22Rv1 (cell line): ENCODE results near the gene KRTAP10-10.

Experiments used
- ZFX ChIP-seq: fragments of 450-650 bp; IDR thresholded peaks from 2 replicates; pipeline ENCODE4 v1.6.1; 2017; ENCODE audit warnings: antibody characterized with exemption, borderline replicate concordance
- TF ChIP-seq, protein P1 (sequence below): fragments of 450-650 bp; IDR thresholded peaks from 2 replicates; pipeline ENCODE4 v1.5.1; 2017; ENCODE audit warnings: mild to moderate bottlenecking

DNA sequence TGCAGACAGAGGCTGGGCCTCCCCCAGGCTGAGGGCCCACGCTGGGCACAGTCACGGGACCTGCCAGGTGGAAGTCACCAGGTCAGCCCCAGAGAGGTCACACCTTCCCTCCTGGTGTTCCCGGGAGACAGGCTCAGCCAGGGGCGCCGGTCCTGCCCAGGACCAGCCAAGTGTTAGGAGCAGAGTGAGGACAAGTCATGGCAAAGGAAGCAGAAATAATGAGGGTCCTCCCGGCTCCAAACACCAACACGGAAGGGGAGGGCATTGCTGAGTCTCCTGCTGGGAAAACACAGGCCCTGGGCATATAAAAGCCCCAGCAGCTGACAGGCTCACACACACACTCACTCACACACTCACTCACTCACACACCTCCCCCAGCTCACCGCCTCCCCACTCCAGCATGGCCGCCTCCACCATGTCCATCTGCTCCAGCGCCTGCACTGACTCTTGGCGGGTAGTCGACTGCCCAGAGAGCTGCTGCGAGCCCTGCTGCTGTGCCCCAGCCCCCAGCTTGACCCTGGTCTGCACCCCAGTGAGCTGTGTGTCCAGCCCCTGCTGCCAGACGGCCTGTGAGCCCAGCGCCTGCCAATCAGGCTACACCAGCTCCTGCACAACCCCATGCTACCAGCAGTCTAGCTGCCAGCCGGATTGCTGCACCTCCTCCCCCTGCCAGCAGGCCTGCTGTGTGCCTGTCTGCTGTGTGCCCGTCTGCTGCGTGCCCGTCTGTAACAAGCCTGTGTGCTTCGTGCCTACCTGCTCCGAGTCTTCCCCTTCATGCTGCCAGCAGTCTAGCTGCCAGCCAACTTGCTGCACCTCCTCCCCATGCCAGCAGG lies at the start of gene KRTAP10-10:
- TF ChIP-seq ZFX = no peak
- TF ChIP-seq, protein P1, sequence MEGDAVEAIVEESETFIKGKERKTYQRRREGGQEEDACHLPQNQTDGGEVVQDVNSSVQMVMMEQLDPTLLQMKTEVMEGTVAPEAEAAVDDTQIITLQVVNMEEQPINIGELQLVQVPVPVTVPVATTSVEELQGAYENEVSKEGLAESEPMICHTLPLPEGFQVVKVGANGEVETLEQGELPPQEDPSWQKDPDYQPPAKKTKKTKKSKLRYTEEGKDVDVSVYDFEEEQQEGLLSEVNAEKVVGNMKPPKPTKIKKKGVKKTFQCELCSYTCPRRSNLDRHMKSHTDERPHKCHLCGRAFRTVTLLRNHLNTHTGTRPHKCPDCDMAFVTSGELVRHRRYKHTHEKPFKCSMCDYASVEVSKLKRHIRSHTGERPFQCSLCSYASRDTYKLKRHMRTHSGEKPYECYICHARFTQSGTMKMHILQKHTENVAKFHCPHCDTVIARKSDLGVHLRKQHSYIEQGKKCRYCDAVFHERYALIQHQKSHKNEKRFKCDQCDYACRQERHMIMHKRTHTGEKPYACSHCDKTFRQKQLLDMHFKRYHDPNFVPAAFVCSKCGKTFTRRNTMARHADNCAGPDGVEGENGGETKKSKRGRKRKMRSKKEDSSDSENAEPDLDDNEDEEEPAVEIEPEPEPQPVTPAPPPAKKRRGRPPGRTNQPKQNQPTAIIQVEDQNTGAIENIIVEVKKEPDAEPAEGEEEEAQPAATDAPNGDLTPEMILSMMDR = no peak
